Measurements from ENCODE around the gene ZNF846. TPM values are rescaled to one million over a fixed set of nuclear protein-coding genes. Genes with fewer than 3 reads are reported as not detected.

ZNF846 gene
- total RNA-seq, 1 donor from 2014 or later = 5.1 TPM

Other genes starting within 250 kb of the ZNF846 start
- gene ZNF426, start 230.1 kb downstream of the ZNF846 start, total RNA-seq = 8.8 and 9.1 TPM in 2 replicates
- gene ZNF121, start 184.2 kb downstream of the ZNF846 start, total RNA-seq = 20.5 and 22.6 TPM in 2 replicates
- 24.8 and 31.6 TPM in 2 replicates for gene ZNF561, start 147.5 kb downstream of the ZNF846 start, total RNA-seq
- 20.7 and 26.7 TPM in 2 replicates for gene ZNF562, start 93.6 kb downstream of the ZNF846 start, total RNA-seq
- 22.1 and 27.5 TPM in 2 replicates for gene FBXL12, start 50.3 kb upstream of the ZNF846 start, total RNA-seq
- gene UBL5, start 59.2 kb upstream of the ZNF846 start, total RNA-seq = 578 and 765 TPM in 2 replicates
- gene PIN1, start 66.6 kb upstream of the ZNF846 start, total RNA-seq = 128 and 139 TPM in 2 replicates
- gene OLFM2, start 167.8 kb upstream of the ZNF846 start, total RNA-seq = 1.1 and 4.6 TPM in 2 replicates
- 2.0 and 2.6 TPM in 2 replicates for gene COL5A3, start 241.8 kb upstream of the ZNF846 start, total RNA-seq
- gene RDH8, start 244.7 kb upstream of the ZNF846 start, total RNA-seq = not detected in 2 replicates

Measured in glomerular endothelial cell (primary cell).